ENCODE measurements around the gene LHX3.

The LHX3 gene

DNA sequence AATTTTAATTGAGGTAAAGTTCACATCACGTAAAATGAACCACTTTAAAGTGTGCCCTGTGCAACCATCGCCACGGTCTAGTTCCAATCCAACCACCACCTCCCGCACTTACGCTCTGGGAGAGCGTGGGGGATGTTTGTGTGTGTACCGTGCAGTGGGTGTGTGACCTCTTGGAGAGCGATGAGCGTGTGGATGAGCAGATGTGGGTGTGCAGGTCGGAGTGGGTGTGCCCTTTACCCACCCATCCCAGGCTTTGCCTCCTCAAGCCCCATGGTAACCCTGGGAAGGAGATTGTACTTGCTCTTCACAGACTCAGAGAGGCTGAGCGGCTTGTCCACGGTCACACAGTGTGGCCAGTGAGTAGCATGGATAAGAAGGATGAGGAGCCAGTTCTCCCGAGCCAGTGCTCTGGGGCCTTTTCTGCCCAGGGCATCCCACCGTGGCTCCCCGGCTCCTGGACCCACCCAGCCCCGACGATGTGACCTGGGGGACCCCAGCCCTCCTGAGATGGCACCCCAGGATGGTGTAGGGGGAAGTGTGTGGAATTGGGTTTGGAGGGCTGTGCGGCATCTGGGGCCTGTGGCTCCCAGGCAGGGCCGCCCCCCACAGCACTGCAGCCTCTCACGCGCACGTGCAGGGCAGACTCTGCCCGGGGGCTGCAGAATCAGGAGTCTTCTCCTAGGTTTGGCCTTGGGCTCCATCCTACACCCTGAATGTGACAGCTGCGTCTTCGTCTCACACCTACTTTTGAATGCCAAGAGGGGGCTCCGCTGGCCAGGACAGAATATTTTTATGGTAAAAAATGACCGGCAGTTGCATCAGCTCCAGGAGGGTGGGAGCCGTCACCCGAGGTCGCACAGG, 13.6 kb downstream of the LHX3 start:
- DNase-seq, result no peak

DNA sequence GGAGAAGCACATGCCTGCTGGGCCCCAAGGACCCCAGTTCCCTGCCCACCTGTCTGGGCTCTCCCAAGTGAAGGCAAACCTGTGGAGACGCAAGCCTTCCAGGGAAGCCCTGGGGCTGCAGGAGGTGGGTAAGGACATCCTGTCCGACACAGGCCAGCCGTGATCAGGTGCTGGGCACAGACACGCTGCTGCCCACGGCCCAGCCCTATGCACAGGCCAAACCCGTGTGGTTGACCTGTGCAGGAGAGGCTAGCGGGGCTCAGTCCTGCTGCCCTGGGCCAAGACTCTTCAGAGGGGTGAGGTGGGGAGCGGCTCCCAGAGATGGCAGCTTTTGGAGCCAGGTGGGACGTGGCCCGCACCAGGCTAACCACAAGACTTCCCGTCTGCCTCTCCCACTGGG, 14.3 kb downstream of the LHX3 start:
- DNase-seq, result no peak

DNA sequence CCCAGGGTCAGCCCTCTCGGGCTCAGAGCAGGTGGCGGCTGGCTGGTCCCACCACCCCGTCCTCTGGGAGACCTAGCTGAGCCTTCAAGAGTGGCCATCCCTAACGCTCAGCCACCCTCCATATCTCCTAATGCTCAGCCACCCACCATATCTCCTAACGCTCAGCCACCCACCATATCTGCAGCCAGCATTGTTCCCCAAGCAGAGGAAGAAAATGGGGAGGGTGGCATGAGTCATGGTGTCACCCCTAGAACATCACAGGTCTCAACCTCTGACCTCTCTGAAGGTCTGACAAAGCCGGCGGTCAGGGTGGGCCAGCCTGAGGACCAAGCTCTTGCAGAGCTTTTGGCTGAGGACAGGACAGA, 14.7 kb downstream of the LHX3 start:
- DNase-seq, result no peak

GRCh38 chr9:136189394-136190236, 15.3 kb downstream of the LHX3 start:
- no peak for DNase-seq

DNA sequence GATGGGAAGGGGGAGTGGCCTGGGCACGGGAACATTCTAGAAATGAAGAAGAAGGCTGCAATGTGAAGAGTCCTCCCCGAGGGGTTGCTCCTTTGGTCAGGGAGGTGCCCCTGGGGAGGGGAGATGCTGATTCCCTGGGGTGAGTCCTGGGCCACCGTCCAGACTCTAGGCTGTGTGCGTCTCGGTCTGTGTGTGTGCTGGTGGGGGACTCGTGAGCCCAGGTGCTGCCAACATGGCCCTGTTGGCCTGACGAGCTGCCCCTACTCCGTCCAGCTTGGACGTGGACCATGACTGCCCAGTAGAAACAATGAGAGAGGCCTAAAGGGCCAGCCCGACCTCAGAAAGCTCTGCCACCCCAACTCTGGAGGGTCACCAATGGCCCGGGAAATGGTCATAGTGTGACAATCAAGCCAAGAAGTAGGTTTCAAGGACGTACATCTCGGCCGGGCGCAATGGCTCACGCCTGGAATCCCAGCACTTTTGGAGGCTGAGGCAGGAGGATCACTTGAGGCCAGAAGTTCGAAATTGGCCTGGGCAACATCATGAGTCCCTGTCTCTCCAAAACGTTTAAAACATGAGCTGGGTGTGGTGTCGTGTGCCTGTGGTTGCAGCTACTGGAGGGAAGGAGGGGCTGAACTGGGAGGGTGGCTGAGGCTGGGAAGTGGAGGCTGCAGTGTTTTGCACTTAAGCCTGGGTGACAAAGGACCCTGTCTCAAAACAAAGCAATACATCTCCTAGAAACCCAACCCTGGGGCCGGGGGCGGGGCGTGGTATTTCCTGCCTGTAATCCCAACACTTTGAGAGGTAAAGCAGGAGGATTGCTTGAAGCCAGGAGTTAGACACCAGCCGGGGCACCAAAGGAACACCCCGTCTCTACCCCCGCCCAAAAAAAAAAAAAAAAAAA, 17.0 kb downstream of the LHX3 start:
- DNase-seq, result no peak

DNA sequence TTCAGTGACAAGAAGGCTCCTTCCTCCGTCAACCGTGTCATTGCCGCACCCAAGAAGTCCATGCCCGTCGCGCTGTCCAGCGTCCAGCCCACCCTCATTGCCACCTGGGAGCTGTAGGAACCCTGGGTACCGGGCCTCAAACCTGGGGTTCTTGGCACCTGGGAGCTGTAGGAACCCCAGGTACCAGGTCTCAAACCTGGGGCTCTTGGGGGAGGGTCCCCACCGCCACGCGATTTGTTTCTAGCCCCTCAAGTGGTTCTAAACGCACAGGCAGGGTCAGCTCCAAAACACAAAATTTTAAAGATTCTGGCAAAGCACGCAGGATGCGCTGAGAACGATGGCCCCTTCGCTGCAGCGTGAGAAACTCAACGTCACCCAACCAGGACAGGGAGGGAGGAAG, 17.7 kb downstream of the LHX3 start:
- no peak for DNase-seq

DNA sequence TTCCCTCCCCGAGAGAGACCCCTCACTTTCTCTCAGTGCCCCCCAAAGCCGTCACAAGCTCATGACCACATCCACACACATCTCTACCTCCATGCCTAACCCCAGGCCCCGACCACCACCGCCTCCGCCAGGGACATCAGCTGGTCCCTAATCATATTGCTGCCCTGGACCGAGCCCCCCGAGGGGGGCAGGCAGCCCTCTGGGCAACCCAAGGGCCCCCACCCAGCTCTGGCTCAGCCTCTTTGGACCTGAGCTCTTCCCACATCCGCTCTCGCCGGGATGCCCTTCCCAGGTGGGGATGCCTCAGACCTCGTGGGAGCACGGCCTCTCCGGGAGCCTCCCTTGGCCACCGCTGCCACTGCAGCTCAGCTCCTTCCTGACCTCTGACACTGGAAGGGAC, 18.5 kb downstream of the LHX3 start:
- DNase-seq, result no peak

DNA sequence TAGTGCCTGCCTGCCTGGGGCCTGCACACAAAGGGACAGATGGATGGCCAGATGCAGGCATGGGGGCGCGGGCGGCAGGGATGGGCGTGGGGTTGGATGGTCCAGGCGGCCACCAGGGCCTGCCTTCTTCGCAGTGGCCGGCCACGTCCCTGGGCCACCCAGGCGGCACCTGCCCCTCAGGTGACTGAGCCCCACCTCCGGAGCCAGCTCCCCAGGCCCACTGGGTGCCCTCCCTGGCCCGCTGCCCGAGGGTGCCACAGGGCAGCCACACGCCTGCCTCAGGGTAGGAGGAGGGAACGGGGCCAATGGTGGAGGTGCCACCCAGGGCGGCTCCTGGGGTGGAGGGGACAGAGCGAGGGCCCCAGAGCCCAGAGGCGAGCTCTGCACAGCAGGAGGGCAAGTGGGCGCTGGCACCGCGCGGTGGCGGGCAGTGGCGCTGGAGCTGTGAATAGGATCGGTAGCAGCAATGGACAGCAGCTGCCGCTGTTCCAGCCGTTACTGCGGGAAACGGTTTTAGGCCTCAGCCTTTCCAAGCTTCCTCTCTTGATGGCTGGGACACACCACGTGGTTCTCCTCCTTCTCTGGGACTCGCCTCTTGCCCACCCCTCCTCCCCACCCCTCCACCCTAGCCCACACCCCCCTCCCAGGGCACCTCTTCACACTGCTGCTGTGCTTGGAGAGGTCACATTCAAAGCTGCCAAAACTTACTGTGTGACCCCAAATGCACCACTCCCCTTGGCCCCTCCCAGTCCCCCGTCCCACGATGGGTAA, 19.1 kb downstream of the LHX3 start:
- DNase-seq, result no peak

DNA sequence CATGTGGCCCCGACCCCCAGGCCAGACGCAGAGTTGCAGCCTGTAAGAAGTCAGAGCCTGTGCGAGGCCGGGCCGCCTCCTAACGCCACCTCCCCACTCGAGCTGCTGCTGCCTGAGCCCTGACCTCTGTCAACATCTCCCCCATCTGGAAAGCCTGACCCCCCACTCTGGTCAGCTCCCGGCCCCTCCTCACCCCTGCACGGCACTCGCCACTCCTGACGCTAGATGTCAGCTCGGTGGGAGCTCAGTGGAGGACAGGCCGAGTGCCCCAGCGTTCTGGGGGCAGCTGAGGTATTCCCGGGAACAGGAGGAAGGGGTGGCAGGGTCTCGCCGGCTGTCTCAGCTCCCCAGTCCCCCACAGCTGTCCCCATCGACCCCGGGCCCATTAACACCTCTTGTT, 19.9 kb downstream of the LHX3 start:
- no peak for DNase-seq

DNA sequence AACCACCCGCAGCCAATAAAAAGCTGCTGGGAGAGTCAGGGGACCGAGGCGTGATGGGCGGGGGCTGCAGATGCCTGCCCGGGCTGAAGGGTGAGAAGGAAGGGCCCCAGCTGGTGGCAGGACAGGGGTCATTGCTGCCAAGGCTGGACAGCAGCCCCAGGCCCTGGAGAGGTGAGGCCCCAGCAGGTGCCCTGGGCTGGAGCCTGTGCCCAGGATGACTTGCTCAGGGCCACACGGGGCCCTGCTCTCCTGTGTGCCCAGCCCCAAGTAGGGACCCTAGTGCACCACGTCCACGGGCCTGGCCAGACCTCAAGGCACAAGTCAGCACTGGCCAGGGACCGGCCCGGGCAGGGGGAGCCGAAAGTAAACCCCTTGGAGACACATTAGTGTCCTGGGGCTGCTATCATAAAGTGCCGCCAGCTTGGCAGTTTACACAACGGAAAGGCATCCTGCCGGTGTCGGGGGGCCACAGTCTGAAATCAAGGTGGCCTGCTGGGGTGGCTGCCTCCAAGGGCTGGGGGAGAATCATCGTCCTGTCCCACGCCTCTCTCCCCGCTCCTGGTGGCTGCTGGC, 22.0 kb downstream of the LHX3 start:
- DNase-seq, result no peak

GRCh38 chr9:136182420-136182787, 22.5 kb downstream of the LHX3 start:
- no peak for DNase-seq

DNA sequence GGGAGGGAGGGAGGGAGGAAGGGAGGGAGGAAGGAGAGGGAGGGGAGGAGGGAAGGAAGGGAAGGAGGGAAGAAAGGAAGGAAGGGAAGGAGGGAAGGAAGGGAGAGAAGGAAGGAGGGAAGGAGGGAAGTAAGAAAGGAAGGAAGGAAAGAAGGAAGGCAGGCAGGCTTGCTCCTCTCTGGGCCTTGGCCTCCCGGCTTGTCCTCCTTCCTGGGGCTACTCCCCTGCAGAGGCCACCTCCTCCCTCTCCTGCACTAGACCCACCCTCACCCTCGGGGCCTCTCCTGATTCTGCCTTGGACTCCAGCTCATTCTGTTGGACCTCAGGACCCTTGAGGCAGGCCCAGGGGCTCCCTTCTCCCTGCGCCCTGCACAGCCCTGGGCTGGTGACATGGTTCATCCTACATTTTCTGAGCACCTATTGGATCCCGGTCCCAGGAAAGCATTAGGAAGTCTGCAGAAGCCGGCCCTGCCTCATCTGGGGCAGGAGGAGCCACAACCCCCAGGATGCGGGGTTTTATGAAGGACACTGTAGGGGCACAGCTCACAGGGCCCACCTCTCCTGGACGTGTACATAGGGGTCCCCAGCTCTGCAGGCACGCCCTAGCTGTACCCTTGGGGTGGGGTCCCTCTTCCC, 23.0 kb downstream of the LHX3 start:
- no peak for DNase-seq

DNA sequence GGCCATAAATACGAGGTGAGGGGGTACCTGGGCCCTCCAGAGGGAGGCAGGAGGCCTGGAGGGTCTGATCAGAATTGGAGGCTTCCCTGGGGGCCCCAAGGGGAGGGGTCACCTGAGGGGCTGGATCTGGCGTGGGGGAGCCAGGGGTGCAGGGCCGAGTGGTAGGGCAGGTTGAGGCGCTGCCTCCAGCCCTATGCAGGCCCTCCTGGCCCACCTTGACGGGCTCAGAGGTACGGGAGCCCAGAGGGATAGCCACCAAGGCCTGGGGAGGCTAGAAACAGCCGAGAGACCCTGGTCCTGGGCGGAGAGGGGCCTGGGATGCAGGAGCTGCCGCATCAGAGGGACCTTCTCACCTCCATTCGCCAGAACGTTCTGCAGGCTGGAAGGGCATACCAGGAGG, 24.3 kb downstream of the LHX3 start:
- DNase-seq, result no peak

DNA sequence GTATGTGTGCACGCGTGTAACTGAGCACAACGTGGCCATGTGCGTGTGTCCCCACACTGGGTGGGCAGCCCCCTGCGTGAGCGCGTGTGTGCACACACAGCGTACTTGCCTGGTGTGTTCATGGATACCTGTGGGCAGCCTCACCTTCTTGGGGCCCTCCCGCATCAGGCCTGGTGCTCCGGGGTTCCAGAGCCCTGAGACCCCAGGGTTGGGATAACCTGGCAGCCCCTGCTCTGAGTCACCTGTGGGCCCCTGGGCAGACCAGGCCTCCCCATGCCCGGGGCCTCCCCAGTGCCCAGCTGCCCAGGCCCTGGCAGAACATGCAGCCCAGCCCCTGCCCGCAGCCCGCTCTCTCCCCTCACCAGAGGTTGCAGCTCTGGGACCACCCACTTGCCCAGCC, 25.2 kb downstream of the LHX3 start:
- DNase-seq, result no peak

DNA sequence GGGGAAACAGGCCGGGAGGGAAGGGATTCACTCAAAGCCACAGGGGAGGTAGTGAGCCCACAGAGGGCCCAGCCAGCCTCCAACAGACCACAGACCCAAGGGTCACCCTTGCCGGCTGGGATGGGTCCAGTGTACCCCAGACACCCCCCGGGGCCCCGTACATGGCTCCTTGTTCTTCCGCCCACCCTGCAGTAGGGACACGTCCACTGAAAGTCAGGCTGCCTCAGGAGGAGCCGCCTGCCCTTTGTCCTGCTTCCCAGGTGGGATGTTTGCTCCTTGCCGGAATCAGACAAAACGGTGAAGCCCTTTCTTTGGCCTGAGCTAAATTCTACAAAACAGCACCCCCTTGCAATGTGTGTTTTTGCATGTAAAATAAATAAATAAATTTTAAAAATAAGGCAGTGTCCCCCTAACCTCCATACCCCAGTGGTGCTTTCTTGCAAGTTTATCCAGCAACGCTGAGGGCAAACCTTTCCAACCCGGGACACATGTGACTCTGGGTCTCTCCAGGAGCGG, 25.8 kb downstream of the LHX3 start:
- DNase-seq, result no peak

DNA sequence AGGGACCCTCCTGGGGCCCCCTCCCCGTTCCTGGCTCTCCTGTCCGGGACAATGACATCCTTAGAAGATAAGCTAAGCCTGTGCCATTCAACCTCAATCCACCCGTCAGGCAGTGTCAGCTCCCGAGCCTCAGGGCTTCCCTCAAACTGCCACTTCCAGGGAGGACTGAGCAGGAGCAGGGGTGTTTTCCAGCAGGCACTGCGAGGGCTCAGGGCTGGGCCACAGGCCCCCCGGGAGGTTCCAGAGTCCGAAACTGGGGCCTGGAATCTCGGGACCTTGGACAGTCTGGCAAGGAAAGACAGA, 26.2 kb downstream of the LHX3 start:
- no peak for DNase-seq

DNA sequence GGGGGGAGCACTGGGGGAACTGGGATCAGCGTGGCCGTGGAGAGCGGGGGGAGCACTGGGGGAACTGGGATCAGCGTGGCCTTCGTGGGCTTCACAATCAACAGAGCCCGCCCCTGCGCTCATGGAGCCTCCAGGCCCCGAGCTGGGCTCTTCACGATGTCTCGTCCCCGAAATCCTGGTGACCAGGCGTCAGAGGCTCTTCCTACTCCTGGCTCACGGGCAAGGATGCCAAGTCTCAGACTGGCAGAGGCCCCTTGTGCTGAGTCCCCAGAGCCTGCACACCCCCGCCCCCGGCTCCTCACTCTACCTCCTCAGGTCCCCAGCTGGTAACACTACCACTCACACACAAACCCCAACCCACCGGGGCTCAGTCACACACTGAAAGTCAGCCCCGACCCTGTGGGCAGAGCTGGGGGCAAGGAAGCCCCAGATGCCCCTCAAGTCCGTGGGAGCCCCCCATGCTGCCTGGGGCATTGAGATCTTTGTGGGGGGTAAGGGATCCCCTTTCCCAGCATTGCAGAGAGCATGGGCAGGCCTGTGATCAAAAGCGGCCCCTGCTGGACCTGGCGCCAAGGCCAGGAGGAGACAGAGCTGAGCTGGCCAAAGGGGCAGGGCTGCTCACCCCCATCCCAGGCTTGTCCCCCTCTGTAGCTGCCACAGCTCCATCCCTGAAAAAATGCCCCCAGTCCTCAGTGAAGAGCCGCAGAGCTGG, 26.7 kb downstream of the LHX3 start:
- DNase-seq, result no peak

GRCh38 chr9:136177224-136177623, 27.7 kb downstream of the LHX3 start:
- no peak for DNase-seq

DNA sequence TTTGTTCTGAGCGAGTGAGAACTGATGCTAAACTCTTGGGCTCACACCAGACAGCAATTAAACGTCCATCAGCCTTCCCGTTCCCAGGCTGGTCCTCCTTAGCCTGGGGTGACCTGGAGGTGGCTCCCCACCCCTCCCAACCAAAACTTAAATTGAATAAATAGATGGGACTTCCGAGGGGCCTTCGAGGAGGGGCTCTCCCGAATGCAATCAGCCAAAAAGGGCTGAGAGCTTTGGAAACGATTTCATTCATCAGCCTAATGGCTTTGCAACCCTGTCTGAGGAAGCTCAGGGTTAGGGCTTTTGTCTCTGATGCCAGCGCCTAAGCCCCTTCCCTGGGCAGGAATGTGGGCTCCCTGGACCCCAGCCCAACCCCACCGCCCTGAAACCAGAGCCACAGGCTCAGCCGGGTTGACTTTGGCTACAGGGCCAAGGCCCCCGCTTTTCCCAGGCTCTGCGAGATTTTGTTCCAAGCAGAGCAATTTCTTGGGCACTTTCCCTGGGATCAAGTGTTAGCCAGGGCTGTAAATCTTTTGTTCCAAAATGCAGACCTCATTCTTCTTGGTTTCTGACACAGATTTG, 29.2 kb downstream of the LHX3 start:
- DNase-seq, result no peak

Data from CD4-positive, alpha-beta T cell treated with Interleukin-6 for 4 hours (primary cell).